Activated CD4-positive, alpha-beta T cell treated with anti-CD3 and anti-CD28 coated beads, Interleukin-2, Interleukin-6, amounts not matched to agents 100 ng/mL and 50 ng/mL, durations not matched to agents 16 hours and 8 hours (primary cell): Measurements from ENCODE around the gene MGAT4A.
A peak's percentile ranks its signal among the peaks of the same experiment; 100 is the strongest.

Source experiments
- DNase-seq: peaks from one replicate; pipeline ENCODE4 v3.0.0-alpha.2; 2020

The MGAT4A gene

DNA sequence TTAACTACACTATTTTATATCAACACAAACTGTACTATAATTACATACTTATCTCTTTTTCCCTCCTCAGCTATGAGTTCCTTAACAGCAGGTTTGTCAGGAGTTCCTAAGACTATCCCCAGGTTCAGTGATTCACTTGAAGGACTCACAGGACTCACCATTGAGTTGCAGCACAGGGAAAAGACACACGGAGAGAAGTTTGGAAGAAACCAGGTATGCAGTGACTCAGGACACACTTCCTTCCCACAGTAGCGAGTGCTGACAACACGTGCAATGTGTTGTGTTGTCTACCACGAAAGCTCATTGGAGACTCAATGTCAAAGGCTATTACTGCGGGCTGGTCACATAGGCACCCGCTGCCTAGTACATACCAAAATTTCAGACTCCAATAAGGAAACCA lies 32.0 kb downstream of the MGAT4A start:
- DNase-seq, result no peak

DNA sequence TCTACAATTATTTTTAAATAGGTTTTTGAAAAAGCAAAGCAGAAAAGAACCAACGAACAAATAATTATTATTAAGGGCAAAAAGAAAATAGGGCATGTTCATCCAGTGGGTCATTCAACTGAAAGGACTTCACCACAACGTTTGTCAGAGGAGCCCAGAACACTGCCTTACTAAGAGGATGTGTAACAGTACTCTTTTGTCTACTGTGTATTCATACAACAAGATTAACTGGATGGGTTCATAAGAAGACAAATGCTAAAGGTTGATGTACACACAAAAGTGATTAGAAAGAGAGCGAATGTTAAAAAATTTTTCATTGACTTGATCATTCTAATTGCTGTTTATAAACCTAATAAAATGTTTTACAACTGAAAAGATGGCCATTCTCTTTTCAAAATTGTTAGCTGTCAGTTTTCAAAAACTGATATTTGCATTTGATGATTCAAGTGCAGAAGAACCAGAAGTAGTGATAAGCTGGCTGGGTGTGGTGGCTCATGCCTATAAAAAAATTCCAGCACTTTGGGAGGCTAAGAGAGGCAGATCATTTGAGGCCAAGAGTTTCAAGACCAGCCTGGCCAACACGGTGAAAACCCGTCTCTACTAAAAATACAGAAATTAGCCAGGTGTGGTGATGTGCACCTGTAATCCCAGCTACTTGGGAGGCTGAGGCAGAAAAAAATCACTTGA lies 33.1 kb downstream of the MGAT4A start:
- DNase-seq, result no peak

DNA sequence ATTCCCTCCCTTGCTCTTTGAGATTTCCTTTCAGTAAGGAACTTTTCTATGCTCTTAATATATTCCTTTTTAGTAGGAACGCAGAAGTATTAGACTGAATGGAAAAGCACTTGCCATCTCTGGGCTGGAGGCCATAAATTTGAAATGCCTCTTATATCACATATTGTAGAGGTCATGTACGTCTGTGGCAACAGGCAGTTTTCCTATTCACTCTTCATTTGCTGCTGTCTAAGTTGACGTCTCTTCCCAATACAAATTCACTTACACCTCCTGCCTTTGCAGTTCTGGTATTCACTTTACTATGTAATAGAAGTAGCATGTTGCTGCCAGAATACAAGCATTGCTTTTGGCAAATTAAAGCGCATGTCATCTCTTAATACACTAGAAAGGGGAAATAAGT lies 34.7 kb downstream of the MGAT4A start:
- no peak for DNase-seq

DNA sequence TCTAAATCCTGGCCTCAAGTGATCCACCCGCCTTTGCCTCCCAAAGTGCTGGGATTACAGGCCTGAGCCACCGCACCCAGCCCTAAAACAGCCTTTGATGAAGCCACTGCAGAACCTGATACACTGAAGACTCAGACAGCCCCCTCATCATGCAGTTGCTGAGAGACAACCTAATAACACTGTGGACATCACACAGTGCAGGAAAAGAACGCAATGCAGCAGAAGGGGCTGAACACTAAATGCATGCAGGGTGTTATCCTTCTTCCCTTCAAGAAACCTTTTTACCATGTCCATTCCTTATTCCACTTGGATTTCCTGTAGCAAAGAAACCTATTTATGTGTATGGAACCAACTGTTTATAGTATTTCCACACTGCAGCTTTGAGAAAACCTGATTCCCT lies 35.7 kb downstream of the MGAT4A start:
- no peak for DNase-seq

GRCh38 chr2:98693477-98693876 lies 37.5 kb downstream of the MGAT4A start:
- DNase-seq, result no peak

DNA sequence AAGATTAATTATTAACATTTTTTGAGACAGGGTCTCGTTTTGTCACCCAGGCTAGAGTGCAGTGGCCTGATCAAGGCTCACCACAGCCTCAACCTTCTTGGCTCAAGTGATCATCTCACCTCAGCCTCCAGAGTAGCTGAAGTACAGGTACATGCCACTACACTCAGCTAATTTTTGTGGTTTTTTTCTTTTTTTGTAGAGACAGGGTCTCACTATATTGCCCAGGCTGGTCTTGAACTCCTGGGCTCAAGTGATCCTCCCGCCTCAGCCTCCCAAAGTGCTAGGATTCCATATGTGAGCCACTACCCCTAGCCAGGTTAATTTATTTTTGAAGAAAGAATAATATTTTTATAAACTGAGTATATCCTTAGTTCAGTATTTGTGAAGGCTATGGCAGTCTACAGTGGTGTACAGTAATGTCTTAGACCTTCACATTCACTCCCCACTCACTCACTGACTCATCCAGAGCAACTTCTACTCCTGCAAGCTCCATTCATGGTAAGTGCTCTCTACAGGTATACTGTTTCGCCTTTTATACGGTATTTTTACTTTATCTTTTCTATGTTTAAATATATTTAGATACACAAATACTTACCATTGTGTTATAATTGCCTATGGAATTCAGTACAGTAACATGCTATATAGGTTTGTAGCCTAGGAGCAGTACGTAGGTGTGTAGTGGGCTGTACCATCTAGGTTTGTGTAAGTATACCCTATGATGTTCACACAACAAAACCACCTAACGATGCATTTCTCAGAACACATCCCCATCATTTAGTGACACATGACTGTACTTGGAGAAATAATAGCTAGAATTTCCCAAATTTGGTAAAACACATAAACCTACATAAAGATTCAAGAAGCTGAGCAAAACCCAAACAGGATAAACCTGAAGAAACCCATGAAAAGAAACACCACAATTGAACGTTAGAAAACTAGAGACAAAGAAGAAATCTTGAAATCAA lies 38.6 kb downstream of the MGAT4A start:
- peak; percentile 47 for DNase-seq

- DNase-seq, result peak; percentile 20
Measured at GRCh38 chr2:98691303-98691702, 39.6 kb downstream of the MGAT4A start.

- DNase-seq, result no peak
Measured at GRCh38 chr2:98685930-98686887, 44.7 kb downstream of the MGAT4A start.

- DNase-seq, result no peak
Measured at GRCh38 chr2:98683728-98684127, 47.2 kb downstream of the MGAT4A start.

GRCh38 chr2:98676742-98677141 lies 54.2 kb downstream of the MGAT4A start:
- DNase-seq, result no peak

GRCh38 chr2:98674233-98674964 lies 56.5 kb downstream of the MGAT4A start:
- no peak for DNase-seq

DNA sequence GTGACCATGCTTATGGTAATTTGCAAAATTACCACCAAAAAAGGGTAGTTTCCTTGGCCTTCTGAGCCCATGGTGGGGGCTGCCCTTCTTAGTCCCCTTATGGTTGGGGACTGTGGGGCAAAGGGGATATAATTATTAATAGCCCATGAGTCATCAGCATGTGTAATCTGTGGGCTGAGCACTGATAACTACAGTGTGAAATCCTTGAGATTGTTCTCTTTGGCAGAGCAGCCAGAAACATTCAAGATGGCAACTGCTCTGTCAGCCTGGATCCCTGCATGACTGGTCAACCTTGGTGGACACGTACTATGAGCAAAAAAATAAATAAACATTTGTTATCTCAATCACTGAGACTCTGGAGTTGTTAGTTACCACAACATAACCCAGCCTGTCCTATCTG lies 61.3 kb downstream of the MGAT4A start:
- no peak for DNase-seq

- DNase-seq, result no peak
Measured at GRCh38 chr2:98665677-98666076, 65.3 kb downstream of the MGAT4A start.

DNA sequence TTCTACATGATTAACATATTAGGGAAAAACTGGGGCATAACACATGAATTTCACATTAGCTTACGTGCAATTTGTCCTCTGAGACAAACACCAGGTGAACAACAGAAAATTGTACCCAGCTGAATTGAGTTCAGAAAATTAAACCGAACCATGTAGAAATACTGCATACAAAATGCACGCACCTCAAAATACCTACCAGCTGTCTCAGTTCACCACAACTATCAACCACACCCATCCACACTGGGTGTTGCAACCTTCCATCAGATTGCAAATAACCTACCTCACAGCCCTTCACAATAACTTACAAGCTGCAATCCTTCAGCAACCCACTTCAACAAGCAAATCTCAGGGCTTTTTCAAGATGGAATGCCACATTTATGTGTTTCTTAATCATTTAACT lies 66.6 kb downstream of the MGAT4A start:
- DNase-seq, result peak; percentile 72

- DNase-seq, result peak; percentile 48
Measured at GRCh38 chr2:98663511-98664090, 67.3 kb downstream of the MGAT4A start.

DNA sequence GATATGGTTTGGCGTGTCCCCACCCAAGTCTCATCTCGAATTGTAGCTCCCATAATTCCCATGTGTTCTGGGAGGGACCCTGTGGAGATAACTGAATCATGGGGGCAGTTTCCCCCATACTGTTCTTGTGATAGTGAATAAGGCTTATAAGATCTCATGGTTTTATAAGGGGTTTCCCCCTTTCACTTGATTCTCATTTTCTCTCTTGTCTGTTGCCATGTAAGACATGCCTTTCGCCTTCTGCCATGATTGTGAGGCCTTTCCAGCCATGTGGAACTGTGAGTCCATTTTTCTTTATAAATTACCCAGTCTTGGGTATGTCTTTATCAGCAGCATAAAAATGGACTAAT lies 71.5 kb downstream of the MGAT4A start:
- DNase-seq, result peak; percentile 21

DNA sequence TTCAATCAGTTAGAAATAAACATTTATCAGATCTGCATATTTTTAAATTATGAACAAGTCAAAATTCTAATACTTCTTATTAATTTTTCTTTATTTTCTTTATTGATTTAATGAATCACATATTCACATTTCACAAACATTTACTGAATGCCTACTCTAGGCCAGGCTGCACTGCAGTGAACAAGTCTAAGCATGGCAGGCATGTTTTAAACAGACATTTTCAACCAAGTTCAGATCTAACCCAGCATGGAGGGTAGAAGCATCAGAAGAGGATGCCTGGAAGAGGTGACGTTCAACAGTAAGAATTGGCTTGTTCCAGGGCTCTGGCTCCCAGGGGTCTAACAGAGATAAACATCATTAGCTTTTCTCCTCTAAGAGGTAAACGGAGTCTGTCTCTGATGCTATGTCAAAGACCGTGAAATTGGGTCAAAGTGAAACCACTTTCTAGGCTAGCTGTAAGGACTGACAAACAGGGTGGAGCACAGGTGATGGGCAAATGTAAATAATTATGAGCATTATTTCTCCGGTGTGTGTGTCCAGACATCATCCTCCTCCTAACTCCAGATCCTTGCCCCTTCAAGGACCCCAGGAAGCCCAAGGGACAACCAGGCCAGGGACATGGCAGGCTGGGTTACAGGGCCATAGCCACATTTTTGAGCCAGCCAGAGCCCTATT lies 72.0 kb downstream of the MGAT4A start:
- DNase-seq, result peak; percentile 54

DNA sequence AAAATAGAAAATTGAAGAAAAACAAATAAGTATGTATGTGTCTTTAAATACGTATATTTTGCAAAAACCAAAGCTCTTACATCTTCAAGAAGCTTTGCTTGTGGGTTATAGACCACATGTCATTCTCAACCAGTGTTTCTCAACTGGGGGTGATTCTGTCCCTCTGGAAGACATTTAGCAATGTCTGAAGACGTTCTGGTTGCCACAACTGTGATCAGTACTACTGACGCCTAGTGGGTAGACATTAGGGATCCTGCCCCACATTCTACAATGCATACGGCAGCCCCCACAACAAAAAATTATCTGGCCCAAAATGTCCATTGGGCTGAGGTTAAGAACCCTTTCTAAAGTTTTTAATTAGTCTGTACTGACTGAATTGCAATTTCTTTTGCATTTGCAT lies 74.1 kb downstream of the MGAT4A start:
- DNase-seq, result peak; percentile 39

DNA sequence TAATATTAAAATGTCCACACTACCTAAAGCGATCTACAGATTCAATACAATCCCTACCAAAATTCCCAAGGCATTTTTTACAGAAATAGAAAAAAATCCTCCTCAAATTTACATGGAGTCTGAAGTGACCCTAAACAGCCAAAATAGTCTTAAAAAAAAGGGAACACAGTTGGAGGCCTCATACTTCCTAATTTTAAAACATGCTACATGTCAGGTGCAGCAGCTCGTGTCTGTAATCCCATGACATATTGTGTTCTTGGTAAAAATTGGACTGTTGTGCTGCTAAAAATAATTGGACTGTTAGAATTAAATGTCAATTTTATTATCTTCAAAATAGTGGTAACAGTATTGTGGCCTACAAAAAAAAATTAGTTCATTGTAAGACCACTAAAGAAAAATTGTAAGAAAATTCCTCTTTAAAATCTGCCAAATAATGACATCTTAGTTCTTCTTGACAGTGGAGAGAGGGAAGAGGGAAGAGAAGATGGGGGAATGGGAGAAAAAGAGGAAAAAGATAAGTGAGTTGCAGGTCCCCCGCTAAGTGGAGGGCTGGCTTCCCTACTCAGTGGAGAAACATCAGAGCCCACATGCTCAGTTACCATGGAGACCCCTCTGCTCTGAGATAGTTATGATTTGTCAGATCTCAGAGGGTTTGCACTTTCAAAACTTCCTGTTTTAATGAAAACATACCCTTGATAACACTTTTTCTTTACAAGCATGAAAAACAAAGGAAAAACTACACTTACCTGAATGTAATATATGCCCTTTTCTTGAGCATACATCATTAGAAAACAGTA lies 76.0 kb downstream of the MGAT4A start:
- no peak for DNase-seq

DNA sequence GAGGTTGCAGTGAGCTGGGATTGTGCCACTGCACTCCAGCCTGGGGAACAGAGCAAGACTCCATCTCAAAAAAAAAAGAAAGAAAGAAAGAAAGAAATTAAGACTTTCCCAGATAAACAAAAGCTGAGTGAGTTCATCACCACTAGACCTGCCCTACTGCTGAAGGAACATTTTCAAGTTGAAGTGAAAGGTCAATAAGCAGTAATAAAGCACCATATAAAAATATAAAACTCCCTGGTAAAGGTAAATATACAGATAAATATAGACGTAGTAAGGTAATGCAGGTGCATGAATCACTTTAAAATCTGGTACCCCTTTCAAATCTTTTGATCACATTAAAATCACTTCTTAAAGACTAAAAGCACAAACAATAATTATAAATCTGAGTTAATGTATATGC lies 79.9 kb downstream of the MGAT4A start:
- no peak for DNase-seq

DNA sequence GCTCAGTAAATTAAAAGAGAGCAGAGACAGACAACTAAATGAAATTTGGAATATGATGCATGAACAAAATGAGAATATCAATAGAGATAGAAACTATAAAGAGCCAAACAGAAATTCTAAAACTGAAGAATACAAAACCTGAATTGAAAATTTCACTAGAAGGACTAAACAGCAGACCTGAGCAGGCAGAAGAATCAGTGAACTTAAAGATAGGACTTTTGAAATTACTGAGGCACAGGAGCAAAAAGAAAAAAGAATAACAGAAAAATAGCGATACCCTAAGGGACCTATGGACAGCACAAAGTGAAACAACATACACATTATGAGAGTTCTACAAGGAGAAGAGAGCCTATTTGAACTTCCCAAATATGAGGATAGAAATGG lies 80.9 kb downstream of the MGAT4A start:
- DNase-seq, result no peak
